NCI-H1930 (cell line): ENCODE measurements around the gene COL4A2.
A peak's percentile ranks its signal among the peaks of the same experiment; 100 is the strongest.

Experiments used
- DNase-seq, 2 experiments: peaks; one replicate each; lab custom pipeline; 2025; lab: John Stamatoyannopoulos, UW

COL4A2 gene

GRCh38 chr13:110290826-110291225 lies 16.3 kb upstream of the COL4A2 start:
- no peak for DNase-seq

GRCh38 chr13:110291286-110291685 lies 15.8 kb upstream of the COL4A2 start:
- DNase-seq, result no peak

GRCh38 chr13:110293037-110293436 lies 14.0 kb upstream of the COL4A2 start:
- DNase-seq, result no peak

DNA sequence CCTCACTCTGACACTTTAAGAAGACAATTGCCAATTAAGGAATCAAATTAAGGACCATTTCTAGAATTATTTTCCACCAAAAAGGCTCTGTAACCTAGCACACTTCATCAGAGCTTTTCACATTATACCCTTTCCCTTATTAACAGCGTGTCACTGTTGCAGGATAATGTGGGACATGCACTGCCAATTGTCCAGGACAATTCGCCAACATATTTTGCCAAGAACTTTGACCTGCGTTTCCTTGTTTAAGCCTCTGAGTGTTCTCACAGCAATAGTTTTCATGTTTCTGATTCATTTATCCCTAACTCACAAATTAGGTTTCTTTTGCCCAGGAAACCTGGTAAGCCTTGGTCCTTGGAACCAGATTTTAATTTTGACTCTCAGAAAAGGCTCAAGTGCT lies 13.4 kb upstream of the COL4A2 start:
- DNase-seq, result no peak

DNA sequence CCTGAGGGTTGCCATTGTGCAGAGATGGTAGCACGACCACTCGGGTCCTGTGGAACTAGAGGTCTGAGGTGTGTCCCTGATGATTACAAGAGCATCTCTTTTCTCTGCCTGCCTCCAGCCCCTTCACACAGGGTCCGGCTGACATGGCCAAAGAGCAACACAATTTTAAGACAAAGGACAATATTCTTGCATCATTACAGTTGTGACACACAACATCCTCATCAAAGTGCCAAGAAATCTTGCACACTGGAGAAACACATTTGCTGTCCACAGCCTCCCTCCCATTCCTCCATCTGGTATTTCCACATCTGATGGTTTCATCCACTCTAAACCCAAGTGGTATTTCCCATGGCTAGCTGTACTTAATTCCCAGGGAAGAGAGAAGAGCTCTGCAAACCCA lies 12.9 kb upstream of the COL4A2 start:
- DNase-seq, result no peak

GRCh38 chr13:110294622-110295021 lies 12.5 kb upstream of the COL4A2 start:
- no peak for DNase-seq

- no peak for DNase-seq
Observed at GRCh38 chr13:110297011-110297410, 10.1 kb upstream of the COL4A2 start.

- DNase-seq, result no peak
Observed at GRCh38 chr13:110297766-110298504, 9.1 kb upstream of the COL4A2 start.

DNA sequence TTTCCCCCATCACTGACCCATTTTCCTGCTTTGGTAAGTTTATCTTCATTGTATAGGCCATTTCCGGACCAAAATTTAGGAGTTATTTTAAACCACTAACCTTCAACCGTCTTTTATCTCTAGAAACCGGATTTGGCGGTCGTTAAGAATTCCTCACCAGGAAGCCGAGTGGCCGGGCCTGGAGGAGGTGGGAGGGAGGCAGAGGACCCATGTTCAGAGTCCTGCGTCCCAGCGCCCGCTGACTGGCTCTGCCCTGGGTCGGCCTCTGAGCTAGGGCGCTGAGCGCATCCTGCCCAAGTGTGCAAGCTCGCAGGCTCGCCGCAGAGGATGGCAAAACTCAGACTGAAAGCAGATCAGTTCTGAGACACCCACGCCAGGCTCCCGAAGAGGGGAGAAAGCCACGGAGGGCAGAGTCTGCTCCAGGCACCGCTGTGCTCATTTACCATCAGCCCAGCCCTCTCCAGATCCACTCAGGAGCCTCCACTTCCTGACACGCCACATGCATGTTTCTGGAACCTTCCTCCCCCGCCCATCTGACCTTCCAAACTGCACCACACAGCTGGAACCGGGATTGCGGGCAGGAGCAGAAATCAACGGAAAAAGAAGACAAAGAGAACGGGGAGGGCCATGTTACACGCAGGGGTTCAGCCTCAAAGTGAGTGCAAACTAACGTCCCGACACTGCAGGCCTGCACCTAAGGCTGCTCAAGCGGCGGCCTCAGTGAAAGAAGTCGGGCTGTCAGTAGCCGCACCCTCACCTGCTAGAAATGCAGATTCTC lies 8.4 kb upstream of the COL4A2 start:
- no peak for DNase-seq

DNA sequence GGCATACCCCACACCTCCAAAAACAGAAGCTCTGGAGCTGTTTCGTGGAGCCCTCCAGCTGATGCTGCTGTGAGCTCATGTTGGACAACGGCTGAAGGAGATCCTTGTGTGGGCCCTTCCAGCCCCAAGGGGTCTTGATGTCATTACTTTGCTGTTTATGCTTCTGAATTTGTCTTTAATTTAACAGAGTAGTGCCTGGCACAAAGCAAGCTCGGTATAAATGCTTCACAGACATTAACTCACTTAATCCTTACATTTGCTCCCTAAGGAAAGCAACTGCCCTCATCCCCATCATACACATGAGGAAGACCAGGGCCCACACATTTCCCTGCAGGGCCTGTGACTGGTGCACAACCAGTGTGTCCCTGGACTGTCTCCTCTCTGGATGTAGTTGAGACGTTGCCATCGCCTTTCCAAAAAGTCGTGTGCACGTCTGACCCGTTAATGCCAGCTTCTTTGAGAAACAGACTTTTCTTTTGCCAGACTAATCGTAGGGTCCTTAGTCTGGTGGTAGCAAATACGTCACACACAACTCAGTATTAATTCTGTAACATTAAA lies 7.7 kb upstream of the COL4A2 start:
- no peak for DNase-seq

- peak; percentile 54 to 87 for DNase-seq
Observed at GRCh38 chr13:110300090-110300815, 6.8 kb upstream of the COL4A2 start.

DNA sequence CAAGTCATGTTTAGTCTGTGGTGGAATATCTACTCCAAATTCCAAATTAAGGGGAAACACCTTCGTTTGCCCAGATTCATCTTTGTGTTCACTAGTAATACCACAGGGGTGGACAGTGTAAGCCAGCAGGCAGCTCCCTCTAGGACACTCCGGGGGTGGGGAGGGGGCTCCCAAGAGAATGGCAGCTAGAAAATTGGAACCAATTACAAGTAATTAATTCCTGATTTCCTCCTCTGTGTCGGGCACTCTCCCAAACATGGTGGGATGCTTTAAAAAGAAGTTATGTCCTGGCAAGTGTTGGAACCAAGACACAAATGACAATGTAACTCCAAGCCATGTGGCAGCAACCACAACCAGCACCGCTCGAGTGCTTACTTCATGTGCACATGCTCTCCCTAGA lies 6.0 kb upstream of the COL4A2 start:
- no peak for DNase-seq

DNA sequence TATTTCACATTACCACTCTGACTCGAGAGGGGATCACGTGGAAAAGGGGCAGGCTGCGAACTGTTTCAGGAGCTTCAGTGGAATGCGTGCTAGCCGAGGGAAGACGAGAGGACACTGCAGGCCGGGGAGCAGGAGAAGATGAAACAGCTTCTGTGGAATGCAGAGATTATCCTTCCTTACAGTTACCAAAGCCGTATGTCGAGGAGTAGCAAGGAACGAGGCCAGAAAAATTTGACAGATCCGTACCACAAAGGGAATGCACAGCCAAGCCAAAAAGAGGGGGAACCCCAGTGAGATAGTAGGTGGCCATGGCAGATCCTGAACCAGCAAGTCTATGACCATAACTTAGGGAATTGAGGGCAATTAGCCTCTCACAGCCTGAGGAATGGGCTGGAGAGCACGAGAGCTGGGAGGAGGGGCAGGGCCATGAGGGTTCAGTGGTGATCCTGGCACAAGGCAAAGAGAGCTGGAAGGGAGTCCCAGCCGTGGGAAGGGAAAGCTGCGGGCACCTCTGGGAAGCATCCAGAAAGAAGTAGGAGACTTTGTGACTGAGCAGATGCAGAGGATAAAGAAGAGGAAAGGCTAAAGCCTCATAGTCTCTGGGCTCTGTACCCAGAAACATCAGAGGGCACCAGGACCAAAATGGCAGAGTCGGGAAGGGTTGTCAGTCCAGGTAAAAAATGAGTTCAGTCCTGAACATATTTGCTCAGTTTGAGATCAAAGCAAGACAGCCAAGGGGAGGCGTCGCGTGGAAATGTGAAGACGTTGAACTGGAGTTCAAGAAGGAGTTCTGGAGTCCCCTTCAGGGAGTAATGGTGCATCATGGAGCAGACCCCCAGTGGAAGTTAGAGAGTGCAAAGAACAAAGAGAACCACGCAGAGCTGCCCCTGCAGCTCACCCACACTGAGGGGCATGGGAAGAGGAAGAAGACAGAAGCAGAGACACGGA lies 5.2 kb upstream of the COL4A2 start:
- DNase-seq, result no peak

DNA sequence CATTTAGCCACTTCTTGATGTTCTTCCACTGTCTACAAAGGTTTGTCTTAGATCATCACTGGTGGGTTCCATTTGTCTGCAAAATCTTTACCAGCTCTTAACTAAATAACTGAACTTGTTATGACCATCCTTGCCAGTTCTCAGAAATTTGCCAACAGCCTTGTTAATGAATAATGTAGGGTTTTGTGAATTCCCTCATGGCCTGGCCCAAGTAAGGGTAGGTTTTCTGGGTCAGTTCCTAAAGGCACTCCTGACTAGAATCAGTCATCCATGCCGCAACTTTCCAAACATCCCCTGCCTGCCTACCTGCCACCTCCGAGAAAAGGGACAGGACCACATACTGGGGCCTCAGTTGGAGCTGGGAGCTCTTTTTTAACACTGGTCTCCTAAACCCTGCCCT lies 4.1 kb upstream of the COL4A2 start:
- no peak for DNase-seq

GRCh38 chr13:110303644-110304043 lies 3.4 kb upstream of the COL4A2 start:
- DNase-seq, result no peak

DNA sequence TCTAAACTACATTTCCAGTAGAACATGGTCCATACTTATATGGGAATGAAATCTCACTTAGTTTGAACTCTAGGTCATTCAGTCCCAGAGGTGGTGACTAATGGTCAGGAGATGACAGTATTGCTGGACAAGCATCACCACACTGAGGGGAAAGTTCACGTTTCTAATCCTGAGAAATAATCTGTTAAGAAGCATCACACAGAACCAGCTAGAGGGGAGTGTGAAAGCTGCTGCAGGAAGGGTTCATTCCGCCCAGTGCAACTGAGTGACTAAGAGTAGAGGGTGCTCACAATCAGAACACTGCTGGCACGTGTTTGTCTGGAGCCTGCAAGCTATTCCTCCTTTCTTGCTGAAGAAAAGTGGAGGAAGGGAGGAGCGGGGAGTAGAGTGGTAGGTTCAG lies 2.8 kb upstream of the COL4A2 start:
- DNase-seq, result no peak

DNA sequence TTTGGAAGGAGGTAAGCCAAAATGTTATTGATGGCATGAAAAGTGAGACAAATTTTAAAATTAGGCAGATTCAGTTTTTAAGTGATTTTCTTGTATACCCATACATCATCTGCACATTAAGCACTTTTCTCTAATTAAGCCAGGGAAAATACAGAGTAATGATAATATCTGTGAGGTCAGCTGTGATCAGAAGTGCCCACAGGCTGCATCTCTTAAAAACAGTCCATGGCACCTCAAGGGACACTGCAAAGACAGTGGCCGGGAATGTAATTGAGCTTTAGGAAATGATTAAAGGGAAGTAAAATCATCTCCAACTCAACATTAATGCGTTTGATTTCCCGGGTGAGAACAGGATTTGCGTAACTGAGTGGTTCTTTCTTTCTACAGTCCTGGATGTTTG lies 2.1 kb upstream of the COL4A2 start:
- no peak for DNase-seq

DNA sequence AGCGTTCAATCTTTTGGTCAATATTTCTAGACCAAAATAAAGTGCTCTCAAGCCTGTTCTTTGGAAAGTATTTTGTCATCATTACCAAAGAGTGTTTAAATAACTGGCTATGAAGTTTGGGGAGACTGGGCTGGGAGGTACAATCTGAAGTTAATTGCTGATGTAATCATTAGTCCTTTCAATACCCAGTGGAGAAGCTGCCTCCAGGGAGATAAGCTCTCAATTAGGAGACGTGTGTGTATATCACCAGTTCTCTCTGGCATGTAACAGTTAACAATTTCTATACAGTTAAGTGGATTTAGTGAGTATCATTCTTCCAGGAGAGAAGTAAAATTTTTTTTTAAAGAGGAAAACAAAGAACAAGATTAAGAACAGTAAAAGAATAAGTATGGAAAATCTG lies 1.5 kb upstream of the COL4A2 start:
- DNase-seq, result peak in 1 of 2 experiments; percentile 41

GRCh38 chr13:110305949-110306339 lies 1.1 kb upstream of the COL4A2 start:
- DNase-seq, result no peak

- DNase-seq, result no peak
Observed at GRCh38 chr13:110306340-110306959, 634 bp upstream of the COL4A2 start.
